Measurements from ENCODE around the gene MEDAG.

MEDAG gene

GRCh38 chr13:30936971-30937370 is 30.9 kb downstream of the MEDAG start:
- in situ Hi-C loops (cut with HindIII; ENCODE audit: low sequenced_read_pairs), result no loop called here

DNA sequence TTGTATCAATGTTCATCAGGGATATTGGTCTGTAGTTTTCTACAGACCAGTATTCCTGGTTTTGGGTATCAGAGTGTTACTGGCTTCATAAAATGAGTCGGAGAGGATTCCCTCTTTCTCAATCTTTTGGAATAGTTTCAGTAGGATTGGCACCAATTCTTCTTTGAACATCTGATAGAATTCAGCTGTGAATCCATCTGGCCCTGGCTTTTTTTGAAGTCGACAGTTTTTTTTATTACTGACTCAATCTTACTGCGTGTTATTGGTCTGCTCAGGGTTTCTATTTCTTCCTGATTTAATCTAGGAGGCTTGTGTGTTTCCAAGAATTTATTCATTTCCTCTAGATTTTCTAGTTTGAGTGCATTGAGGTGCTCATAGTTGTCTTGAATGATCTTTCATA is 37.8 kb downstream of the MEDAG start:
- in situ Hi-C loops (cut with HindIII; ENCODE audit: low sequenced_read_pairs), result no loop called here

GRCh38 chr13:30957258-30957943 is 51.3 kb downstream of the MEDAG start:
- in situ Hi-C loops (cut with HindIII; ENCODE audit: low sequenced_read_pairs), result no loop called here

DNA sequence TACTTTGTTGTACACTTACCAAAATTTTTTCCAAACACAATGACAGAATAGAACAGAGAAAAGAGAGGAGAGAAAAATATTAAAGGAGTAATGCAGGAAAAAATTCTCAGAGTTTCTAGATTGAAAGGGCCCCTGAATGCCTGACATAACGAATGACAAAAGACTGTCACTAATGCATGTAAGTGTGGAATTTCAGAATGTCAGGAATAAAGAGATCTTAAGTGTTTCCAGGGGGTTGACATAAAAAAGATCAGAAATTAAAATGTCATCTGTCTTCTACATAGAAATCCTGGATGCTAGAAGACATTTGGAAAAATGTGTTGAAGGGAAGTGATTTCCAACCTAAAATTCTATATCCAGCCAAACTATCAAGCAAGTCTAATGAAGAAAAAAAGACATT is 53.6 kb downstream of the MEDAG start:
- in situ Hi-C loops (cut with HindIII; ENCODE audit: low sequenced_read_pairs), result no loop called here

- in situ Hi-C loops (cut with HindIII; ENCODE audit: low sequenced_read_pairs), result no loop called here
Measured at GRCh38 chr13:30963791-30964190, 57.7 kb downstream of the MEDAG start.

DNA sequence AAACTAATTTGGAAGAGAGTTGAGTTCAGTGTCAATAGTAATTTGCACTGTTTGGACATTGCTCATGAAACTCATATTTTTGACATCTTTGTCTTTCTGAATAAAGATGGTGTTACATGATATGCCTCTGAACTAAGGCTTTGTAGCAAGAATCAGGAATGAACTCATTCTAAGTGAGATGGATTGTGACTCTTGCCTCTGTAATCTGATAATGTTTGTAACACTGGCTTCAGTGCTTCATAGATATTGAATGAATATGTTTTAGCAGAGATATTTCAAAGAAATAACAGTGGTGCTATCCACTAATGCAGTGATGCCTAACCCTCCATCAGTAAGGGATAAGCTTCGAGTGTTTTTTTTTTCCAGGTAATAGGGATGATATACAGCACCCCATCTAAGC is 59.3 kb downstream of the MEDAG start:
- in situ Hi-C loops (cut with HindIII; ENCODE audit: low sequenced_read_pairs), result no loop called here

DNA sequence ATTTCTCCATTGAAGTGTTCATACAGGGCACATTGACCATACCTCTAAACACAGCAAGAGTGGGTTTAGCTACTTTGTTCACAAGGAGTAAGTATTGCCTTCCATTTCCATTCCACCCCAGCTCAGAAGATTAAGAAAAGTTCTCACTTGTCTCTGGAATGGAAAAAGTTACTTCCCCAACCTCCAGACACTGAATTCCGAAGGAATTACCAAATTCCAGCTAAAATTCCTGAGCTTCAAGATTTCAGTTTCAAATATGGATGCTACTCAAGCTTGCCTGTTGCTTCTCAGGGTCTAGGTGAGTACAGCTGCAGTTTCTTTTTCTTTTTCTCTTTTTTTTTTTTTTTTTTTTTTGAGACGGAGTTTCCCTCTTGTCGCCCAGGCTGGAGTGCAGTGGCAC is 60.0 kb downstream of the MEDAG start:
- in situ Hi-C loops (cut with HindIII; ENCODE audit: low sequenced_read_pairs), result no loop called here

DNA sequence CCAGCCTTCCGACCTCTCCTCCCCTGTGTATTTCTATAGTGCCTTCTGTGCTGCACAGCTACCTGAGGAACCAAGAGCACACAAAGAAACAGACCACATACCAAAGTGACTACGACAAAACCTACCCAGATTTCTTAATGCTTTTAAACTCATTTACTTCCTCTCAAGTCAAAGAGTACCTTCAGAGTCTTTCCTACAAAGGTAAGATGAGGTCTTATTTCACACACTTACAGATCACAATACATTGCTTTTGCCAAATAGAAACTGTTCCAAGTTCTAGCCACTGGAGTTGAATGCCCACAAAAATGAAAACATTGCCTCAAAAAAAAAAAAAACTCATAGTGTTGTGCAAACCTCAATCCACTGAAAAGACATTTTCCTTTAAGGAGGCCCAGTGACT is 62.8 kb downstream of the MEDAG start:
- in situ Hi-C loops (cut with HindIII; ENCODE audit: low sequenced_read_pairs), result no loop called here

- in situ Hi-C loops (cut with HindIII; ENCODE audit: low sequenced_read_pairs), result no loop called here
Measured at GRCh38 chr13:30971575-30971974, 65.5 kb downstream of the MEDAG start.

- in situ Hi-C loops (cut with HindIII; ENCODE audit: low sequenced_read_pairs), result no loop called here
Measured at GRCh38 chr13:30972888-30973377, 66.9 kb downstream of the MEDAG start.

GRCh38 chr13:30974350-30974749 is 68.3 kb downstream of the MEDAG start:
- in situ Hi-C loops (cut with HindIII; ENCODE audit: low sequenced_read_pairs), result no loop called here
